GM12872 (cell line): ENCODE results near the gene LRCH1.

Experiments used
- CTCF ChIP-seq: IDR thresholded peaks from 3 replicates; pipeline ENCODE4 v1.5.1; 2011; ENCODE audit warnings: low read depth, mild to moderate bottlenecking, low read length, moderate library complexity; ENCODE audit not compliant: insufficient read depth

LRCH1 gene

GRCh38 chr13:46624353-46624752, 71.4 kb downstream of the LRCH1 start:
- no peak for TF ChIP-seq CTCF

GRCh38 chr13:46624821-46625220, 71.9 kb downstream of the LRCH1 start:
- no peak for TF ChIP-seq CTCF

- TF ChIP-seq CTCF, result no peak
These were observed 74.5 kb downstream of the LRCH1 start for GRCh38 chr13:46627462-46627861.

- TF ChIP-seq CTCF, result no peak
These were observed 75.8 kb downstream of the LRCH1 start for GRCh38 chr13:46628622-46629365.

GRCh38 chr13:46629811-46630413, 76.9 kb downstream of the LRCH1 start:
- TF ChIP-seq CTCF, result no peak

- TF ChIP-seq CTCF, result no peak
These were observed 77.6 kb downstream of the LRCH1 start for GRCh38 chr13:46630431-46631178.

GRCh38 chr13:46631179-46631542, 78.2 kb downstream of the LRCH1 start:
- TF ChIP-seq CTCF, result no peak
